Vagina (tissue), 2 donors: ENCODE results near the gene LAMTOR3.

Source experiments
- CTCF ChIP-seq, 3 experiments: fragments of 450-650 bp in 2 of 3; fragments of 200-600 bp in 1 of 3; sonication (generic) in 1 of 3; IDR thresholded peaks; one replicate each; pipeline ENCODE4 v1.5.1; 2017 to 2019; ENCODE audit warnings: antibody characterized with exemption in 3 of 3, mild to moderate bottlenecking in 2 of 3, moderate library complexity in 2 of 3
- POLR2A ChIP-seq, 2 donors: fragments of 450-650 bp; IDR thresholded peaks; one replicate each; pipeline ENCODE4 v1.6.1; 2017; ENCODE audit warnings: antibody characterized with exemption in 2 of 2, mild to moderate bottlenecking in 2 of 2, moderate library complexity in 2 of 2
- POLR2AphosphoS5 ChIP-seq, 2 donors: sonication (generic); formaldehyde crosslinking; IDR thresholded peaks; one replicate each; pipeline ENCODE4 v1.9.0; 2017; ENCODE audit warnings: antibody characterized with exemption in 2 of 2, mild to moderate bottlenecking in 2 of 2, low read depth in 1 of 2; ENCODE audit not compliant: insufficient read depth in 1 of 2

GRCh38 chr4:99847362-99847976 is 46.8 kb downstream of the LAMTOR3 start:
- no peak for TF ChIP-seq CTCF (IDR thresholded peaks at IDR 0.05)
- TF ChIP-seq POLR2A (IDR thresholded peaks at IDR 0.05) = no peak
- no peak for TF ChIP-seq POLR2AphosphoS5 (IDR thresholded peaks at IDR 0.05; ENCODE audit: insufficient read depth in 1 of 2, low read depth in 1 of 2)
